Fibroblast of the aortic adventitia (primary cell): ENCODE data around the gene RAB9A. TPM values are rescaled to one million over a fixed set of nuclear protein-coding genes. Genes with fewer than 3 reads are reported as not detected.

Experiments used
- DNase-seq: peaks from one replicate; pipeline ENCODE4 v3.0.0-alpha.2; 2010; ENCODE audit warnings: low read depth
- H3K4me3 ChIP-seq: 2 replicates; pipeline ENCODE4 v1.5.1; 2011; ENCODE audit warnings: low read depth, mild to moderate bottlenecking, control low read depth, low read length, moderate library complexity
- CTCF ChIP-seq: IDR thresholded peaks from 2 replicates; pipeline ENCODE4 v1.5.1; 2011; ENCODE audit warnings: mild to moderate bottlenecking, low read length, control low read depth, inconsistent platforms; ENCODE audit not compliant: insufficient read depth
- total RNA-seq: library from RNA; depleted of rRNA; stranded (reverse); fragments of >200 nt; gene quantifications from 2 replicates; pipeline ENCODE4 v1.2.3, GENCODE V29; 2012; ENCODE audit warnings: low replicate concordance

Gene RAB9A
- total RNA-seq, 1 donor: 36.0 TPM

- H3K4me3 ChIP-seq: no peak overlapping the region
- TF ChIP-seq CTCF: no peak
Observed at GRCh38 chrX:13693341-13693961, 4.5 kb downstream of the RAB9A start.

GRCh38 chrX:13694359-13694758 is 5.4 kb downstream of the RAB9A start:
- no peak overlapping the region for H3K4me3 ChIP-seq
- DNase-seq: peak; percentile 24
- TF ChIP-seq CTCF: no peak

More at GRCh38 chrX:13693341-13693961, 4.5 kb downstream of the RAB9A start:
- DNase-seq: no peak

GRCh38 chrX:13694983-13695382 is 6.1 kb downstream of the RAB9A start:
- peak overlapping the region; percentile 9 for H3K4me3 ChIP-seq
- no peak for DNase-seq
- no peak for TF ChIP-seq CTCF

GRCh38 chrX:13695601-13696115 is 6.7 kb downstream of the RAB9A start:
- no peak for DNase-seq
- no peak for TF ChIP-seq CTCF
- no peak overlapping the region for H3K4me3 ChIP-seq

GRCh38 chrX:13697455-13697854 is 8.5 kb downstream of the RAB9A start:
- H3K4me3 ChIP-seq: no peak overlapping the region
- peak; percentile 19 for DNase-seq
- no peak for TF ChIP-seq CTCF

GRCh38 chrX:13697976-13698375 is 9.0 kb downstream of the RAB9A start:
- DNase-seq: no peak
- no peak overlapping the region for H3K4me3 ChIP-seq
- TF ChIP-seq CTCF: no peak

- H3K4me3 ChIP-seq: no peak overlapping the region
- no peak for DNase-seq
- TF ChIP-seq CTCF: no peak
Observed at GRCh38 chrX:13698432-13698831, 9.5 kb downstream of the RAB9A start.
